GM19351 (cell line): ENCODE measurements around the gene KCNN1.

Experiments
- ATAC-seq: cut with Tn5 transposase; IDR thresholded peaks from one replicate; pipeline ENCODE4 v1.9.1; 2021; ENCODE audit warnings: mild to moderate bottlenecking, moderate library complexity; ENCODE audit not compliant: unreplicated experiment

Gene KCNN1

DNA sequence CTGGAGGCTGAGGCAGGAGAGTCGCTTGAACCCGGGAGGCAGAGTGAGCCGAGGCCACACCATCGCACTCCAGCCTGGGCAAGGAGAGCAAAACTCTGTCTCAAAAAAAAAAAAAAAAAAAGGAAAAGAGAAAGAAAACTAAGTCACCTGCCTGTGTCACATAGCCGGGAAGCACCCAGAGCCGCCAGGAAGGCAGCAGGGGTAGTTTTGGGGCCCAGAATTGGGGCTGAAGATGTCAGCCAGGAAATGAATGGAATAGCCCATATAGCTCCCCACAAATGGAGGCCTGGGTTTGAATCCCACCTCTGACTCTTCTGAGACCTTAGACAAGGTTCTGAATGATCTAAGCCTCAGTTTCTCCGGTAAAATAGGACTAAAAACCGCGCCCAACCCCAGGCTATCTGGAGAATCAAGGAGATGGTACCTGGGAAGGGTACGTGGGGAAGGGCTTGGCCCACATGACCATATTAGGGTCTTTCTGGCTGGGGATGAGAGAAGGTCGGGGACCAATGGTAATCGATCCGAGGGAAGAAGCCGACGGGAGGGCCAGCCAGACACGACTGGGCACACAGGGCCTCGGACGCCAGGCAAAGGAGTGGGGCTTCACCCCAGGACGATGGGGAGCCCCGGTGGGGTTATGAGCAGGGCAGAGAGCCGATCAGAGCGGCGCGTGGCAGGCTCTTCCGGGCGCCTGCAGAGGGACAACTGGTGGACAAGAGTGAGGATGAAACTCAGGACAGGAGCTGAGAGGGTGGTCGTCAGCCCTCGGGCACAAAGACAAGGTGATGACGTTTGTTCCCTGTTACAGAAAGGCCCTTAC lies 19.7 kb upstream of the KCNN1 start:
- ATAC-seq: peak; percentile 15

DNA sequence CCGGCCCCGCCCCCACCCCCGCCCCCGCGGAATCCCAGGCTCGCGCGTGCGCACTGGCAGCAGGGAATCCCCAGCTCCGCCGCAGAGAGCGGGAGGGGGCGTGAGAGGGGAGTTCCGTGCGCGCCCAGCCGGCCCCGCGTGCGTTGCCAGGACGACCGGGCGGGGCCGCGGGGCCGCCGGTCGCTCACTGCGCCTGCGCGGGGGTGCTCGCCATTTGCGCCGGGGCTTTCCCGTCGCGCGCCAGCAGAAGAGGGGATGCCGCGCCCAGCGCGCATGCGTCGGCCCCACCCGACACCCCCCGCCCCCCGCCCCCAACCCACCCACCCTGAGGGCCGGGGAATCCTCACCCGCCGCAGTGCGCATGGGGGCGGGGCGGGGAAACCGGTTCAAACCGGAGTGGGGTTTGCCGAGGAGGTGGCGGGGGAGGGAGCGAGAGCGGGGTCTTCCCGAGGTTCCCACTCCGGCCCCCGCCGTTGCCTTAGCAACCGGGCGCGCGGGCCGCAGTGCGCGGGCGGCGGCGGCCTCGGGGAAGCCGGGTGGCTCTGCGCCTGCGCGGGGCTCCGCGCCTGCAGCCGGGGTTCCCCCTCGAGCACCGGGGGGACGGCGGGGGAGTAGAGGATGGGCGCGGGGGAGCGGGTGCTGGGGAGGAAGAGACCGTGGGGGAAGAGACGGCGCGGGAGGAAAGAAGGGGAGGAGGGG lies 18.9 kb upstream of the KCNN1 start:
- ATAC-seq: peak; percentile 60

DNA sequence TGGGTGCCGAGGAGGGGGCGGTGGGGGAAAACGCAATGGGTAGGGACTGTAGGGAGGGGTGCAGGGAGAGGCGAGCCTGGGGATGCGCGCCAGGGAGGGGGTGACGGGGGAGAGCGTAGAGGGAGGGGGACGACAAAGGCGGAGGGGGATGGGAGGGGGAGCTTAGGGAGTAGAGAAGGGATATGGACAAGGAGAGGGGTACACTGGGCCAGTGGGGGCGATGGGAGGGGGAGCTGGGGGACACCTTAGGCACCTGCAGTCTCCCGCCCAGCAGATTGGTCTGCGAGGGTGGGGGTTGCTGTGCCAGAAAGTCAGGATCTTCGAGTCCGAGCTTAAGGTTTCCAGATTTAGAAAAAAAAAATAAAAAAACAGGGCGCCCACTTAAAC lies 18.4 kb upstream of the KCNN1 start:
- no peak for ATAC-seq

DNA sequence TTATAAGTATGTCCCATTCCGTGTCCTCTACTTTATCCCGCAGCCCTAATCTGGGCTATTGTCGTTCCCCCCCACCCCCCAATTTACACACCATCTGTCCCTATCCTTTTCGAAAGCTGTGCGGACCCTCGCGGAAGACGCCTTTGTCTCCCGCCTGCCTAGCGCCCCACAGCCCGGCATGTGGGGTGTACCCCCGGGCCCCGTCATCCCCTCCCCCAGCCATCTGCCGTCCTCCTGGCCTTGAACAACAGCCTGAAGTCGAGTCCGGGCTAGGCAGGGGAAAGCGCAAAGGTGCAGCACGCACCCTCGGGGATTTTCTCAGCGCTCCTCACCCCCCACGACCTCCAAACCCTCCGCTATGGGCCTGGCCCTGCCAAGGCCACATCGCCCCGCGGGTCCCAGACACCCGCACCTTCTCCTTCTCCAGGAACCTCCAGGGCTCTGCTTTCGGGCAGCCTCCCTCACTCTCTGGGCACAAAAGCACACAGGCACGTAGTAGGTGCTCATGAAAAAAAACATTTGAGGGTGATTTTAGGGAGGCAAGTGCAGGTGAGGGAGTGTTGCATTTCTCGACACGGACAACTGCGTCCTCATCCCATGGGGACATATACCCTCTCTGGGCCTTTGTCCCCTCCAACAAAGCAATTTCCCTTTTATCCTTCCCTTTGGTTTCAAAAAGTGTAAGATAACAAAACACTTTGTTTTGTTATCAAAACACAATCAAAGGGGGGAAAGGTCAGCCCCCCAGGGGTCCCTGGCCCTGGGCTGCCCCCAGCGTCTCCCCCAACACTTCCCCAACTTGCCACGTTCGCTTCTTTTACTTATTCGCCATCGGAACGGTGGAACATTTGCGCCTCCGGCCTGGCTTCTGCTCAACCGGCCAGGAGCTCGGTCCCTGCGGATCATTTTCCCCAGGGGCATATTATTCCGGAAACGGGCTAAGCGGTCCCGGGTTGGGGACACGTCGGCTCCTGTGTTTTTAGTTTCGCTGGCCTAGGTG lies 17.7 kb upstream of the KCNN1 start:
- no peak for ATAC-seq

DNA sequence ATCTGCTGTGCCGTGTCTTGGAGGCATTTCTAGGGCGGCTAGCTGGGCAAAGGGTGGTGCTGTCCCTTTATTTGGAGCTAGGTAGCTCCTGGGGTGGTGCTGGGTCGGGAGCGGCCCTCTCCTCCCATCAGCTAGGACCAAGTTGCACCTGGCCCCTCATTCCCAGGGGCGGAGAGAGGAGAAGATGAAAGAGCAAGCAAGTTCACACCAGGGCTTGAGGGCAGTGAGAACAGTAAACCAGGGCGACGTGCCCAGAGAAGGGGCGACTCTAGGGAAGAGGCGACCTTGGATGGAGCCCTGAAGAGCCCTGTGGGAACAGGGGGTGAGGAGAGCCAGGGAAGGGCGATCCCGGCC lies 17.0 kb upstream of the KCNN1 start:
- no peak for ATAC-seq

DNA sequence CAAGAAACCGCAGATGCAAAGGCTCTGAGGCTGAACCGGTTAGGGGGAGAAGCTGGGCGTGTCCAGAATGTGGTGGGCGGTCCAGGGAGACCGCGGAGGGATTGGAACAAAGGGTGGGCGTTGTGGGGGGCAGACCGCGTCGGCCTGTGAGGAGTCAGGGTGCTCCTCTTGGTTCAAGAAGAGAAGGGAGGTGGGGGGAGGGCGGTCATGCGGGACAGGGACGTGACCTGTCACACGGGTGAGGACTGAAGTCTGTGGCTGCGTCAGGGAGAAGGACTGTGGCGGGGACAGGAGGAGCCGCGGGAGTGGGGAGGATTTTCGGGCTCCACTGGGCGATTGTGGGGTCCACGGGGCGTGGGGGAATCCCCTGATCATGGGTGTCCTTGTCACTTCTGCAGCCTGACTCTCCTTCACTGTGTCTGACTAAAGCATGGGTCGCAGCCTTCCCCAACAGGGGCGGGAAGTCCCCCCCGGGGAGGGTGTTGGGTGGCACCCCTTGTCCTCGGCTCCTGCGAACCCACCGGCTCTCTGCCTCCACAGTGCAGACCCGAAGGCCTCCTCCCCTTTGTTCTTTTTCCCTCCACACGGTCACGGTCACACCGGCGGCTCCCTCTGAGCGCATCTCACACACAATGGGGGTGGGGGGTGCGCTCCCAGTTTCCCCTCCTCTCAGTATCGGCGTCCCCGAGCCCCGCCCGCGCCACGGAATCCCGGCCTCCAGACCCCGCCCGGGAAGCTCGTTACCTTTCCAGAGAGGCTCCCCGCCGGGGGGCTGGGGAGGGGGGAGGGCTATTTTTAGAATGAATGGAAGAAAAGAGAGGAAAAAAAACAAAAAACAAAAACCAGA lies 16.4 kb upstream of the KCNN1 start:
- no peak for ATAC-seq

DNA sequence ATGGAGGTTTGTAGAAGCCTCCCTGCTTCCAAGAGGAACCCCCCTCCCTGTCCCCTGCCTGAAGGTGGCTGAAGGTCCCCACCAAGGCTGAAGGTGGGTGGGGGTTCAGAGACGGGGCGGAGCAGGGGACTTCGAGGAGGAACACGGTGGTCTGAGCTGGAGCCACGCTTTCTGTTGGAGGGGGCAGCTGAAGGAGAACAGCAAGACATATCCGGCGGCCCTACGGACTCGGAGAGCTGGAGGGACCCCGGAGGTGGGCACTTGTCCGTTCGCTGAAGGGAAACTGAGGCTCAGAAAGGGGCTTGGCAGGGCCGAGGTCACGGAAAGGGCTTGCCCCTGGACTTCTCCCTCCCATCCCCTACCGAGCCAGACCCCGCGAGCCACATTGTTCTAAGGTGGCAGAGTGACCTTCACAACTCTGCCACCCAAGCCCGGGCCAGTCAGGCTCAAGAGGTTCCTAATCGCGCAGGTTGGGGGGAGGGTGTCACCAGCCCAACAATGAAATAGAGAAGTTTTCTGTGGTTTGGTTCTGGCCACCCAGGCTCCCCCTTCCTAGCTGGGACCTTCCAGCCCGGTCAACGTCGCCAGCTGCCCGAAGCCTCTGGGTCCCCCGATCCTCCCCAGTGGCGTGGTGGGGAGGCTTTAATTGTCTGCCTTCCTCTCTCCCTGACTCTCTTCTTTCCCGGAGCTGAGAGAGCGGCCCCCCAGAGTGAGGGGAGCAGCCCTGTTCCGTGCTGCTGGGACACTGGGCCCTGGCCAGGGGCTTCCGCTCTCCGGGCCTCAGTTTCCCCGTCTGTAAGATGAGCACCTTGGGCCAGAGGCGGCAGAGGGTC lies 15.5 kb upstream of the KCNN1 start:
- ATAC-seq: no peak

DNA sequence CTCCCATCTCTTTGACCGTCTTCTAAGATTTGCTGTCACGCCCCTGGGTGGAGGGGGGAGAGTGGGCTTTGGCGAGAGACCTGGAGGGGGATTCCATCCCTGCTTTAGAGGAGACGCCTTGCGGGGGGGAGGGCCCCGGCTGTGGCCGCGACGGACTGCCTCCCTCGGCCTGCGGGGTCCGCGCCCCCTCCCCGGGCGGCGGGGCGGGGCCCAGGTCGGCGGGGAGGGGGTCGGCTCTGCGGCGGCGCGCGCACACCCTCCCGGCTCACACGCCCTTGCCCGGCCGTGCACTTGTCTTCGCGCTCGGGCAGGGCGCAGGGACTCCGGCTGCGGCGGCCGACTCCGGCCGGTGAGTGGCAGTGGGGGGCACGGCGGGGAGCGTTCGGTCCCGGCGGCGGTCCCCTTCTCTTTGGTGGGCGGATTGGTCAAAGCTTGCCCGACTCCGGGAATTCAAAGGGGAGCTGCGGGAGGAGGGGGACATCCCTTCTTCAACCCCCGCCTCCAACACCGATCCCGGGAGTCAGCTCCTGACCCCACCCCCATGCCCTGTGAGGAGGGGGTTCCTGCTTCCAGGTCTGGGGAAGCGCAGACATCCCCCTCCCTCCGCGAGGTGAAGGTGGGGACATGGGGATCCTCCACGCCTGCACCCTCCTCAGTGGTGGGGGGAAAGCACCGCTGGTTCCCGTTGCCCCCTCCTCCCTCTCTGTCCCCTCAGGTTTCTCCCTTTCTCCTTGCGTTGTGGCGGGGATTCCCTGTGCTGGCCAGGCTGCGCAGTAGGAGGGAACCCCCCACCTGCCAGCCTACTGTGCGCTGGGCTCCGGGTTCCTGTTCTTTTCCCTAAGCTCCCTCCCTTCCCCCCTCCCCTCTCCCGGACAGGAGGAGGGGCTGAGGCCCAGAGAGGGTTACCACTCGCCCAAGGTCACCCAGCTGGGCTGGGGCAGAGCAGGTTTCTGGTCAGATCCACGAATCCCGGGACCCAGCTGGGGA lies 14.6 kb upstream of the KCNN1 start:
- ATAC-seq: no peak

DNA sequence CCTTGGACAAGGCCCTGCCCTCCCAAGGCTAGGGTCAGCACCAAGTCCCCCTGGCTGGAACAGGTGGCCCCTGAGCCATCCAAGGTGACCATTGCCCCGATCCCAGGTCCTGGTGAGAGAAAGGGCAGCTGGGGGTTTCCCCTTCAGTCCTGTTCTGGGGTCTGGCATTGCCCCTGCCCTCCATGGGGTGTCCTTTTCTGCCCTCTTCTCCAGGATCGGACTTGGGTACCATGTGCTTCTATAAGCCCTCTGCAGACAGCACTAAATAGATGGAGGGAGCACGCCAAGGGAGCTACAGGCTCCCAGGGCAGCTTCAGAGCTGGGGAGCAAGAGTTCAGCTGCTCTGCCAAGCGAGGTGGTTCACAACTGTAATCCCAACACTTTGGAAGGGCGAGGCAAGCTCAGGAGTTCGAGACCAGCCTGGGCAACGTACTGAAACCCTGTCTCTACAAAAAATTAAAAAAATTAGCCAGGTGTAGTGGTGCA lies 13.5 kb upstream of the KCNN1 start:
- no peak for ATAC-seq

DNA sequence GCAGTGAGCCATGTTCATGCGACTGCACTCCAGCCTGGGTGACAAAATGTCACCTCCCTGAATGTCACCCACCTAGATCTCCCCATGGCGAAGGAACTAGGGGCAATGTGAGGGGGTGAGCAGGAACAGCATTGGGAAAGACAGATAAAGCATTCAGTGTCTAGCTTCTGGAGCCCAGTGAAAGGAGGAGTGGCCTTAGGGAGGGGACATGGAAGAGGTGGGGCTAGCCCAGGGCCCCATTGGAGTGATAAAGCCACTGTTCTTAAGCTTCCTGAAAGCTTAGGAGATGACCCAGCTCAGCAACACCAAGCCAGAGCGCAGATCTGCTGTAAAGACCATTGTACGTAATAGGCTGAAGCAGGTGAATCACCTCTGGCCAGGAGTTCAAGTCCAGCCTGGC lies 13.0 kb upstream of the KCNN1 start:
- no peak for ATAC-seq

DNA sequence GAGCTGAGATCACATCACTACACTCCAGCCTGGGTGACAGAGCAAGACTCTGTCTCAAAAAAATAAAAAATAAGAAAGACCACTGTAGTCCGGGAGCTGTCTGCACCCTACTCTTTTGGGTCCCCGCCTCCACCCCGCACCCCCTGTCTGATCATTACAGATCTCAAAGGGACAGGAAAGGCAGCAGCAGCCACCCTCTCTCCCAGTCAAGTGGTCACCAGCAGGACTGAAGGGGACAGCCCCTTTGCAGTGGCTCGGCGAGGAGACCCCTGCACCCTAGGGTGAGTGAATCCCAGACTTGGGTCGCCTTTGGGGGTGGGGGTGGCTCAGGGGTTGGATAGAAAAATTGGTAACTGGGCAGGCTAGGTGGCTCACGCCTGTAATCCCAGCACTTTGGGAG lies 12.5 kb upstream of the KCNN1 start:
- ATAC-seq: no peak

DNA sequence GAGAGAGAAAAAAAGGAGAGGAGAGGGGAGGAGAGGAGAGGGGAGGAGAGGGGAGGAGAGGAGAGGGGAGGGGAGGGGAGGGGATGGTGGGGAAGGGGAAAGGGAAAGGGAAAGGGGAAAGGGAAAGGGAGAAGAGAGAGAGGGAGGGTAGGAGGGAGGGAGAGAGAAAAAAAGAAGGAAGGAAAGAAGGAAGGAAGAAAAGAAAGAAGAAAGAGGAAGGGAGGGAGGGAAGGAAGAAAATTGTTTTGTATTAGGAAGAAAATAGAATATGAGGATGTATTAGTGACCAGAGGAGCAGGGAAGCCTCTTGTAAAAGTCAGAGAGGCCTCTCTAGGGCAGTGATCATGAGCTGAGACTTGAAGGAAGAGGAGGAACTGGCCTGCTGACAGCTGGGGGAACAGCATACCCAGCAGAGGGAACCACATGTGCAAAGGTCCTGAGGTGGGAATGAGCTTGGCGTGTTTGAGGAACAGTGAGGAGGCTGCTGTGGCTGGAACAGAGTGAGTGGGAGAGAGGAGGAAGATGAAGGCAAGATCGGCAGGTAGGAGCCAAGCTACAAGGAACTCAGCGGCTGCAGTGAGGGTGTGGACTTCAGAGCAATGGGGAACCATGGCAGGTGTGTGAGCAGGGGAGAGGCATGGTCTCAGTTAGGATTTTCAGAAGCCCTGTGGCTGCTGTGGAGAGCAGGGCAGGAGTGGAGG lies 9.6 kb upstream of the KCNN1 start:
- no peak for ATAC-seq

DNA sequence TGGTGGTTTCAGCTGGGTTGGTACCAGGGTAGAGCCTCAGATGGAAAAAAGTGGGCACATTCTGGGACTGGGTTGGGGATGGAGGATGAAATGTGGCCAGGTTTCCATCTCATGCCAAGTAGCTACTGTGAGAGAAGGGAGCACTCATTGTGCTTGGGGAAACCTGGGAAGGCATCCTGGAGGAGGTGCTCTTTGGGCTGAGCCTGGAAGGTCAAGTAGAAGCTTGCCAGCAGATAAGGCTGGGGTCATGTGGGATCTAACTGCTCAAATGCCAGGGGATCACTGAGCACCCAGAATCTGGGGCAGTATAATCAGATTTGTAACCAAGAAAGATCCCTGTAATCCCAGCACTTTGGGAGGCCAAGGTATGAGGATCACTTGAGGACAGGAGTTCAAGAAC lies 9.0 kb upstream of the KCNN1 start:
- no peak for ATAC-seq

DNA sequence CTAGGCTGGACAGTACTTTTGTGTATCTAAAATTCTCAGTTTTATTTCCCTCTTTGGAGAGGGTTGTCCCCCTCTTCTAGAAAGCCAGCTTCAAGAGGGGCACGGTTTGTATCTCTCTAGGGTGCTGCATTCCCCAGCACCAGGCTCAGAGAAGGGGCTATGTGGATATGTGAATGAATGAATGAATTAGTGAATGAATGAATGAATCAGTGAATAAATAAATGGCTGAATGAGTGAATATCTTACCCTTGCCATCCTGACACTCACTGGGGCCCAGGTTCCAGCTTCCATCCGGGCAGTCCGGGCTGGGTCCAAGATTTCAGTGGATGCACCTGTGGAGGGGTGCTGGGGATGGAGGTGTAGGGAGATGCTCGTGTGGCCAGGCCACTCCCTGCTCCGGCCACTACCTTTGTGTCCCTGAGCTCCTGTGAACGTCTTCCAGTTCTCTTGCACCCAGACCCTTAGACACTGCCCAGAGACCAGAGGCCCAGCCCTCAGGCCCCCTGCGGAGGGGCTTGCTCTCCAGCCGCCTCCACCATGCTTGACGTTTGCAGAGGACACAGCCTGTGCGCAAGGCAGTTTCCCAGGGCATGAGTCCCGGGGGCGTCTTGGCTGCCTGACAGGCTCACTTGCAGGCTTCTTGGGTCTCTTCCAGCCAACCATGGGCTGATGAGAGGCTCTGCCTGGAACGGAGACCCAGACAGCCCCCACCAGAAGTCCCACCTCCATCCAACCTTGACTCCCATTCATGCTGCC lies 2.8 kb upstream of the KCNN1 start:
- no peak for ATAC-seq

DNA sequence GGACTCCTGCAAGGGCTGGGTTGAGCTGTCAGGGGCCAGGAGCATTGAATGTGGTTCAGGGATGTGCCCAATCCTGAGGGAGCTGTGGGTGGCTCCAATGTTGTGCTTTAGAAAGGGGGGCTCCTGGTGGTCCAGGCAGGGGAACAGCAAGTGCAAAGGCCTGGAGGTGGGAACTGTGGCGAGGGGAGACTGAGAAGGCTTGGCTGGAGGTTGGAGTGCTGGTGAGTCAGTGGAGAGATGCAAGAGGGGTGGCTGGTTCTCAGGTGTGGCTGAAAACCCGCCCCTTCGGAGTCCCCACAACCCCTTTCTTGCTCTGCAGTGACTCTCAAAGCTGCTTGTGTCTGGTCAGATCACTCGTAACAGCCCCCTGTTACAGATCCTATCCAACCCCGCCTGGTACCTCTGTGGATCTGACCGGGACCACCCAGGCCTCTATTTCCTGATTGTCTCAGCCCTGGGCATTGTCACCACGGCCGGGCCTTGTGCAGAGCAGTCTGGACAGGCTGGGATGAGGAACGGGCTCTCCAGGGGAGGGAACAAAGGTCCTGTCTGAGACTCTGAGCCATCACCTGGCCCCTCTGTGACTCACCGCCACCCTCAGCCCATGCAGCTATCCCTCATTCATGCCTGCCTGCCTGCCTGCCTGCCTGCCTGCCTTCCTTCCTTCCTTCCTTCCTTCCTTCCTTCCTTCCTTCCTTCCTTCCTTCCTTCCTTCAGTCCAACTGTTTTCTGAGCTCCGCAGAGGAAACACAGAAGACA lies 1.4 kb upstream of the KCNN1 start:
- no peak for ATAC-seq

DNA sequence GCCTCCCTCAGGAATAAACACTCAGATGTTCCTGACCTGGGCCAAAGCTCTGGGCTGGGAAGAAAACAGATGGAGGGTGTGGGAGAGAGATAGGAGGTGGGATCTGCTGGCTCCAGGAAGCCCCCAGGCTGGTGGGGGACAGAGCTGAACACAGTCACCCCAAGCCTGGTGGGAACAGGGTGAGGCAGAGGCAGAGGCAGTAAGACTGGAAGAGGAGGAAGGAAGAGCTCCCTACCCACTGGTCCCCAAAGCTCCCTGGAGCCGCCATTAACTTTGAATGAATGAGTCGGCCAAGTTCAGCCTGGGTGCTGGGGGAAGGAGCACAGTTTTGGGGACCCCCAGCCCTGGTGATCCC lies 801 bp upstream of the KCNN1 start:
- no peak for ATAC-seq
